Measurements from ENCODE around the gene KIRREL3.

- TF ChIP-seq CTCF (IDR thresholded peaks at IDR 0.05): no peak
- no peak for TF ChIP-seq POLR2A (IDR thresholded peaks at IDR 0.05)
Observed at GRCh38 chr11:127006311-127006710, 5.7 kb upstream of the KIRREL3 start.

Data from esophagus squamous epithelium (tissue), 4 donors.